Right atrium auricular region (tissue), 2 donors: ENCODE measurements around the gene SRMS. TPM values are rescaled to one million over a fixed set of nuclear protein-coding genes. Genes with fewer than 3 reads are reported as not detected.
A peak's percentile ranks its signal among the peaks of the same experiment; 100 is the strongest.

Experiments used
- DNase-seq: peaks from one replicate; pipeline ENCODE4 v3.0.0-alpha.2; 2019; ENCODE audit warnings: low spot score
- H3K27ac ChIP-seq, 2 donors: fragments of 200-600 bp; sonication (generic); 1 replicate in 1 of 2; 2 replicates in 1 of 2; pipeline ENCODE4 v1.5.1; 2016 to 2019
- H3K27me3 ChIP-seq, 2 donors: fragments of 200-600 bp; sonication (generic); one replicate each; pipeline versions ENCODE4 v1.5.1 to v1.6.0; 2017 to 2019
- H3K36me3 ChIP-seq: fragments of 200-600 bp; sonication (generic); one replicate; pipeline ENCODE4 v1.5.1; 2016
- H3K4me1 ChIP-seq, 2 donors: fragments of 200-600 bp; sonication (generic); one replicate each; pipeline versions ENCODE4 v1.5.1 to v1.6.0; 2017 to 2019
- H3K4me3 ChIP-seq, 2 donors: fragments of 200-600 bp; sonication (generic); 1 replicate in 1 of 2; 2 replicates in 1 of 2; pipeline ENCODE4 v1.5.1; 2017 to 2019; ENCODE audit warnings: mild to moderate bottlenecking in 1 of 2, moderate library complexity in 1 of 2
- H3K9me3 ChIP-seq, 2 donors: fragments of 200-600 bp; sonication (generic); one replicate each; pipeline ENCODE4 v1.5.1; 2019
- total RNA-seq, 2 donors: library from RNA; depleted of rRNA; stranded (reverse); fragments of >200 nt; gene quantifications; one replicate each; pipeline ENCODE4 v1.1.0, GENCODE V29; 2016
- TF ChIP-seq, protein P1 (sequence below), 2 donors: fragments of 200-600 bp; sonication (generic); IDR thresholded peaks; one replicate each; pipeline ENCODE4 v1.5.1; 2019; ENCODE audit warnings: antibody characterized with exemption in 2 of 2

Gene SRMS
- total RNA-seq, 2 donors from 2014 or later = not detected

GRCh38 chr20:63574829-63575743 lies 27.5 kb upstream of the SRMS start:
- H3K4me1 ChIP-seq = peaks cover 0 to 25% of the 10 kb centered on the region in 2 donors
- no peaks in the 10 kb centered on the region for H3K9me3 ChIP-seq
- no peak overlapping the region for H3K4me3 ChIP-seq
- H3K27me3 ChIP-seq = no peaks in the 10 kb centered on the region
- H3K36me3 ChIP-seq = peaks cover 9% of the 10 kb centered on the region
- TF ChIP-seq, protein P1, sequence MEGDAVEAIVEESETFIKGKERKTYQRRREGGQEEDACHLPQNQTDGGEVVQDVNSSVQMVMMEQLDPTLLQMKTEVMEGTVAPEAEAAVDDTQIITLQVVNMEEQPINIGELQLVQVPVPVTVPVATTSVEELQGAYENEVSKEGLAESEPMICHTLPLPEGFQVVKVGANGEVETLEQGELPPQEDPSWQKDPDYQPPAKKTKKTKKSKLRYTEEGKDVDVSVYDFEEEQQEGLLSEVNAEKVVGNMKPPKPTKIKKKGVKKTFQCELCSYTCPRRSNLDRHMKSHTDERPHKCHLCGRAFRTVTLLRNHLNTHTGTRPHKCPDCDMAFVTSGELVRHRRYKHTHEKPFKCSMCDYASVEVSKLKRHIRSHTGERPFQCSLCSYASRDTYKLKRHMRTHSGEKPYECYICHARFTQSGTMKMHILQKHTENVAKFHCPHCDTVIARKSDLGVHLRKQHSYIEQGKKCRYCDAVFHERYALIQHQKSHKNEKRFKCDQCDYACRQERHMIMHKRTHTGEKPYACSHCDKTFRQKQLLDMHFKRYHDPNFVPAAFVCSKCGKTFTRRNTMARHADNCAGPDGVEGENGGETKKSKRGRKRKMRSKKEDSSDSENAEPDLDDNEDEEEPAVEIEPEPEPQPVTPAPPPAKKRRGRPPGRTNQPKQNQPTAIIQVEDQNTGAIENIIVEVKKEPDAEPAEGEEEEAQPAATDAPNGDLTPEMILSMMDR (IDR thresholded peaks at IDR 0.05) = no peak
- no peak for DNase-seq
- H3K27ac ChIP-seq = peak overlapping the region; percentile 82 to 91

DNA sequence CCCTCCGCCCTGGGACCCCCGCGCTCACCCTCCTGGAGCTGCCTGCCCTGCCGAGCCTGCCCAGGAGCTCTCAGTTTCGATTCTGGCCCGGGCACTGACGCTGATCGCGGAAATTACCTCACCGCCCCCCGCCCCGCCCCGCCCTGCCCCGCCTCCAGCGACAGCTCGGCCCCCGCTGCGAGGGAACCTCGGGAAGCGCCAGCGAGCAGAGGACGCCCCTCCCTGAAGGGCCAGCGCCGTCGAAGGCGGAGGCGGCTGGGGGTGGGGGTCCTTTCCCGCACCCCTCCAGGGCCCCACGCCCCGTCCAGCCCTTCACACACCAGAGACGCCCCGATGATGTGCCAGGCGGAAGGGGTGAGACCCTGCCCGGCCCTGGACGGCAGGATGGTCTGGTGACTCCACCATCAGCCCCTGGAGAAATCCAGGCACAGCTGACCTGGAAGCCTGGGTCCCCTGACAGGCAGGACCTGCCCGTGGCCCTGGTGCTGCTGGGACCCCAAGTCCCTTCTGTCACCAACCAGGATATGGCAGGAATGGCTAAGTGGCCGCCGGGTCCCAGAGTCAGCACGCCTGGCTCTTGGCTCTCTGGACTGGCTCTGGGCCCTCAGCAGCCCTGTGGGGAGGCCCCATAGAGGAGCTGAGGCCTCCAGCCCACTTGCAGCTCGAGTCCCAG lies 26.7 kb upstream of the SRMS start, which contains the start of gene HELZ2:
Gene HELZ2, minus strand, starts transcription at position 84 of the 673 bp plus-strand sequence. CDS start 1,854 bp downstream, outside the sequence.
- Histone ChIP-seq H3K36me3 (peaks cover 9% of the 10 kb centered on the region), H3K27ac (peak within 1 kb of the TSS; percentile 82 to 91), H3K9me3 (no peaks in the 10 kb centered on the region), H3K4me1 (peaks cover 0 to 25% of the 10 kb centered on the region in 2 donors), H3K27me3 (no peaks in the 10 kb centered on the region), H3K4me3 (peak within 1 kb of the TSS; percentile 86 to 95)
- TF ChIP-seq, protein P1 (IDR thresholded peaks at IDR 0.05) = no peak
- DNase-seq = peak; percentile 79

DNA sequence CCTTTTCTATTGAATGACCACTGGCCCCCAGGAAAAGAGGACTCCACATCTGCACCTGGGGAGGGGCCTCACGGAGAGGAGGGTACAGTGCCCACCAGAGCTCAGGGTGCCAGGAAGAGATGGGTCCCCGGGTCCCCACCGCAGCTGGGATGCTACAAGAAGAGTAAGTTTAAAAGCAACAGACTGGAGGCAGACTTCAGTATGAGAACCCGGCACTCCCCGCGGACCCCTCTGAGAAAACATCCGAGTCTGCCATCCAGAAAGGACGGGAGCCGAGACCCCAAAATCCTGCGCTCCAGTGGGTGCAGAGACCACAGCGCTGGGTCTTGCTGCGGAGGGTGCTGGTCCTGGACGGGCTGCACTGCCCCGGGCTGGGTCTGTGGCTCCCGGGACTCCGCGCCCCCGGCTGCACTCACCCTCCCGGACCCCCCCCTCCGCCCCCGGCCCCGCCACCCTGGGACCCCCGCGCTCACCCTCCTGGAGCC lies 26.1 kb upstream of the SRMS start:
- peak overlapping the region; percentile 86 to 95 for H3K4me3 ChIP-seq
- DNase-seq = no peak
- peaks cover 9% of the 10 kb centered on the region for H3K36me3 ChIP-seq
- TF ChIP-seq, protein P1 (IDR thresholded peaks at IDR 0.05) = no peak
- H3K27ac ChIP-seq = peak overlapping the region; percentile 82 to 91
- no peaks in the 10 kb centered on the region for H3K27me3 ChIP-seq
- no peaks in the 10 kb centered on the region for H3K9me3 ChIP-seq
- H3K4me1 ChIP-seq = peaks cover 0 to 25% of the 10 kb centered on the region in 2 donors

GRCh38 chr20:63572788-63573646 lies 25.5 kb upstream of the SRMS start:
- no peaks in the 10 kb centered on the region for H3K9me3 ChIP-seq
- peaks cover 0 to 25% of the 10 kb centered on the region in 2 donors for H3K4me1 ChIP-seq
- TF ChIP-seq, protein P1 (IDR thresholded peaks at IDR 0.05) = no peak
- H3K36me3 ChIP-seq = peaks cover 9% of the 10 kb centered on the region
- DNase-seq = no peak
- peak overlapping the region; percentile 86 to 95 for H3K4me3 ChIP-seq
- H3K27ac ChIP-seq = peak overlapping the region; percentile 82 to 91
- no peaks in the 10 kb centered on the region for H3K27me3 ChIP-seq
